IMR-90 (cell line): ENCODE measurements around the gene VAV1.

Source experiments
- MAZ ChIP-seq: IDR thresholded peaks from 2 replicates; pipeline ENCODE4 v1.6.1; 2012; ENCODE audit warnings: low read depth, mild to moderate bottlenecking, low read length, improper control_type of control experiment, moderate library complexity, borderline replicate concordance
- TF ChIP-seq, protein P1 (sequence below): conservative IDR thresholded peaks from 2 replicates; pipeline ENCODE4 v1.5.1; 2012; ENCODE audit warnings: mild to moderate bottlenecking, low read depth, low read length, improper control_type of control experiment

- TF ChIP-seq, protein P1, sequence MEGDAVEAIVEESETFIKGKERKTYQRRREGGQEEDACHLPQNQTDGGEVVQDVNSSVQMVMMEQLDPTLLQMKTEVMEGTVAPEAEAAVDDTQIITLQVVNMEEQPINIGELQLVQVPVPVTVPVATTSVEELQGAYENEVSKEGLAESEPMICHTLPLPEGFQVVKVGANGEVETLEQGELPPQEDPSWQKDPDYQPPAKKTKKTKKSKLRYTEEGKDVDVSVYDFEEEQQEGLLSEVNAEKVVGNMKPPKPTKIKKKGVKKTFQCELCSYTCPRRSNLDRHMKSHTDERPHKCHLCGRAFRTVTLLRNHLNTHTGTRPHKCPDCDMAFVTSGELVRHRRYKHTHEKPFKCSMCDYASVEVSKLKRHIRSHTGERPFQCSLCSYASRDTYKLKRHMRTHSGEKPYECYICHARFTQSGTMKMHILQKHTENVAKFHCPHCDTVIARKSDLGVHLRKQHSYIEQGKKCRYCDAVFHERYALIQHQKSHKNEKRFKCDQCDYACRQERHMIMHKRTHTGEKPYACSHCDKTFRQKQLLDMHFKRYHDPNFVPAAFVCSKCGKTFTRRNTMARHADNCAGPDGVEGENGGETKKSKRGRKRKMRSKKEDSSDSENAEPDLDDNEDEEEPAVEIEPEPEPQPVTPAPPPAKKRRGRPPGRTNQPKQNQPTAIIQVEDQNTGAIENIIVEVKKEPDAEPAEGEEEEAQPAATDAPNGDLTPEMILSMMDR = no peak
- no peak for TF ChIP-seq MAZ
Observed at GRCh38 chr19:6818246-6818645, 45.7 kb downstream of the VAV1 start.
